GM19238 (cell line): ENCODE results near the gene PPP2R3C.
A peak's percentile ranks its signal among the peaks of the same experiment; 100 is the strongest.
"Not testable (repeated sequence)": the region's sequence is repeated elsewhere in the genome, so short reads cannot be mapped to it uniquely, and the experiment has no call there.

Experiments used
- DNase-seq: peaks from one replicate; pipeline ENCODE4 v3.0.0; 2011; ENCODE audit warnings: low spot score; ENCODE audit not compliant: insufficient read length

Gene PPP2R3C

DNA sequence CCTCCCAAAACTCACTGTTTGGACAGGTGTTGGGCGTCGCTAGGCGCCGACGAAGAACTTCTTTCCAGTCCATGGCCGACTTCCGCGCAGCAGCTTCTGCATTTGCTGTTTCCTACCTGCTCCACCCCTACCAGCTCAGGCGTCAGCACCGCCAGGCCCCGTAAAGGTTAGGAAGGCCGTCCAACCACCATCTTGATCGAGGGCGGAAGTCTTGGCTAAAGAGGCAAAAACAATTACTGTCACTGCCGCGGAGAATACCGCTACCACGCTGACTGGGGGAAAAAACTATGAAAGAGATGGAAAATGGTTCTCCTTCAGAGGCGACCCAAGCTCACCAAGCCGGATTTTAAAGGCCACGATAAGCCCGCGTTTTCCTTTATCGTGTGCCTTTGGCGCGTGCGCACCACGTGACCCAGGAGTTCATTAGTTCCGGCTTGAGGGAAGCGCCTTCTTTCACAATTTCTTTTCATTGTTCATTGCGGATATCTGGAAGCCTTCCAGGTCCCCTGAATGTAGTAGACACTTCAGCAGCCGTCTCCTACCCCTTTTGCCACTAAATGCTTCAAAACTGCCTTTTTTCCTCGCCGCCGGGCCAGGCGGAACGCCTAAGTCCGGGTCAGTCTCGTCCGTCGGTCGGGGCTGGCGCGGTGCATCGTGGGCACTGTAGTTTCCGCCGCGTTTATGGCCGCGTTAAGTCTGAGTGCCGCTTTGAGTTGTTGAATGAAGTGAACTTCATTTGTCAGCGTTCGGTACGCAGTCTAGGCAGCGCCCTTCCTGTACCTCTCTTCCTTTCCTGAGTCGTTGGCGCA lies at the start of gene PPP2R3C, which contains the start of gene PRORP:
PPP2R3C (minus strand) TSS at position 104 of the 809 bp plus-strand sequence; CDS start at position 73, 31 bp downstream.
PRORP (plus strand) TSS at position 666 of the 809 bp plus-strand sequence. CDS start 694 bp downstream, outside the sequence.
- peak; percentile 80 for DNase-seq

DNA sequence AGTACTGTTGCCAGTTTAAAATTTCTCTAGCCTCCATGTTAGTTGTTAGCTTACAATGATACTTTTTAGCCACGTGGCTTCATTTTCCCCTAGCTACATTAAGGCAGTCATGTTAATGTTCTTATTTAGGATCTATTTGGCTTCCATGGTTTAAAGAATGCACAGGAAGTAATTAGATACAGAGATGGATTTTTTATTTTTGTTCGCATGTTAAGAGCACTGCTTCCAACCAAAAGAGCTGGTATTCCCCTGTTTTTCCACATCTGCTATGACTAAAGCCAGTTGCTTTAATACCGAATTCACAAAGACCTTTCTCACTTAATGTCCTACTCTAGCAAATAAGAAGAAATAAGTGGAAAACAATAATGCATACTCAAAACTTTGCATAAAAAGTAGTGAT lies 45.7 kb upstream of the PPP2R3C start:
- DNase-seq = no peak

DNA sequence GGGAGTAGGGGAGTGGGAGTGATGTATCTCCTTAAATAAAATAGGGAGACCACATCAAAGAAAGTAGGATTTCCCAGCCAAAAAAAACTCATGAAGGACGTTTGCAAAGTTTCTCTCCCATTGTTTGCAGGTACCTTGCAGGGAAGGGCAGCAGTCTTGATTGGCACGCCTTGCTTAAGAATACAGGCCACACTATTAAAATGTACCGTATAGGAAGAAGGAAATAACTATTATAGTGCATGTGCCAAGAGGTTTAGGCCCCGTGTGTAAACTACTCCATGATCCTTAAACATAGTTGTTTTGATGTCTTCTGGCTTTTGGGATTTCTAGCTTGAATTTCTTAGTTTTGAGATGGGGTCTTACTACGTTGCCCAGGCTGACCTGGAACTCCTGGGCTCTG lies 43.1 kb upstream of the PPP2R3C start:
- DNase-seq = no peak

DNA sequence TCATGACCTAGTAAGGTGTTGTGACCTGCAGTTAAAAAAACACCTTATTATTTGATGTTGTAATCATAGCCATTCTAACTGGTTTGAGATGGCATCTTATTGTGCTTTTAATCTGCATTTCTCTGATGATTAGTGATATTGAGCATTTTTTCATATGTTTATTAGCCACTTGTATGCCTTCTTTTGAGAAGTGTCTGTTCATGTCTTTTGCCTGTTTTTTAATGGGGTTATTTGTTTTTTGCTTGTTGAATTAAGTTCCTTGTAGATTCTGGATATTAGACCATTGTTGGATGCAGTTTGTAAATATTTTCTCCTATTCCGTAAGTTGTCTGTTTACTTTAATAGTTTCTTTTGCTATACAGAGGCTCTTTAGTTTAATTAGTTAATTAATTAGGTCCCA lies 41.6 kb upstream of the PPP2R3C start:
- DNase-seq = no peak

DNA sequence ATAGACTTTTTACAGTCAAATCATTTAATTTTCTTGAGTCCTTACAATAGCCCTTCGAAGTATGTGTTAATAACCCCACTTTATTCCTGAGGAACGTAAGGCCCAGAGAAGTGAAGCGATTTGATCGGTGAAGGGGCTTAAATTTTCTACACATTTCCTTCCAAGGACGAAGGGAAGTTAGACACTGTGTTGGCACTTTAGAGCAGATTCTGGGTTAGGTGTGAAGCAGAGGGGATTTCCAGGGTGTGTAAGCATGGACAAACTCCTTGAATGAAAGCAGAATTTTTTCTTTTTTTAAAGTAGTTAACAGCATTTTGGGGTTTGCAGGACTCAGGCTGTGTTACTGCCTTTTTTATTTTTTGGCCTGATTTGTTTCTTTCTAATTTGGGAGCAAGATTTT lies 39.4 kb upstream of the PPP2R3C start:
- DNase-seq = no peak

DNA sequence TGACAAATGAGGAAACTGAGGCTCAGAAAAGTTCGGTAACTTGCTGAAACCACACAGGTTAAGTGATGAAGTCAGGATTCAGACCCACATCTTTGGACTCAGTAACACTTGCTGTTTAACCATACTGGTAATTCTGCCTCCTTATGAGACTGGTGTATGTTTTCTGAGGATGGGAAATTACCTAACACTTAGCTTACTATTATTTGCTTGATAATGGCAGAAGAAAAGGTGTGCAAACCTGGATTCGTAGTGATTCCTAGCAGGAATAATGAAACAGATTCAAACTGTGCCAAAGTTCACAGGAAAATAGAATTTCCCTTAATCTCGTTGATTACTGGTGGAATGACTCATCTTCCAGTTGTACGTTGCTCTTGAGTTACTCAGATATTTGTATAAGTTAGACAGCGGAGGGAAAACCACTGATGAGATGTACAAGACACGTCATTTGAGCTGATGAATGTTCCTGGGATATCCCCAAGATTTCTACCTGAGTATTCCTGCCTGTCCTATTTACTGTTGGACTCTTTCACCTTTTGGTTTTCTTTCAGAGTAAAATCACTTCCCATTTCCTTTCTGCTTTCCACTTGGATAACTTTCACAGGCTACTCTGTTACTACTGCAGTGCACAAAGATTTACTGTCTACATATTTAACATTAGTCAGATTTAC lies 38.1 kb upstream of the PPP2R3C start:
- DNase-seq = no peak

DNA sequence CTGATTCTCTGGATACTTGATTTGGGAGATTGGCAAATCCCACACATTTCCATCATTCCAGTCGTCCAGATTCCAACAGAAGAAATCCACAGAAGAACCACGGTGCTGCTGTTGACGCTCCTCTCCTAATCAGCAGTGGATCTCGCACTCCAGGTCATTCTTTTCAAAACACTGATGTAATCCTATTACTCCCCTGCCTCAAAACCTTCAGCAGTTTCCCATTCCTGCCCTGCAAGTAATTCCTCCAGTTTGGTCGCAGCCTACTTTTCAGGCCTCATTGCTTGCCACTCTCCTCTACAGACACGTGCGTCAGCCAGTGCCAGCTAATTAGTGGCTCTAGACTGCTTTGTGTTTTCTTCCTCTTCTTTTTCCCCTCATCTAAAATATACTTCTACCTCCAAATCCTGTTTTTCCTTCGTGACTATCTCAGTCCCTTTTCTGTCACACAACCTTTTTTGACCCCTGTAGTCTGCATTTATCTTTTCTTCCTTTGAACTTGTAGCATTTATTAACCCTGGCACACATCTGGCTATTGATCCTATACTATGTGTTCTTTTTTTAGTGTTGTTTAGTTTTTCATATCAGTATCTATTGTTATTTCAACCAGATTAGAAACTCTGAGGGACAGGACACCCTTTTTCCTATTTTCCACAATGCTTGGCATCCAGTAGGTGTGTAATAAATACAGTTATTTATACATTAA lies 37.3 kb upstream of the PPP2R3C start:
- DNase-seq = no peak

DNA sequence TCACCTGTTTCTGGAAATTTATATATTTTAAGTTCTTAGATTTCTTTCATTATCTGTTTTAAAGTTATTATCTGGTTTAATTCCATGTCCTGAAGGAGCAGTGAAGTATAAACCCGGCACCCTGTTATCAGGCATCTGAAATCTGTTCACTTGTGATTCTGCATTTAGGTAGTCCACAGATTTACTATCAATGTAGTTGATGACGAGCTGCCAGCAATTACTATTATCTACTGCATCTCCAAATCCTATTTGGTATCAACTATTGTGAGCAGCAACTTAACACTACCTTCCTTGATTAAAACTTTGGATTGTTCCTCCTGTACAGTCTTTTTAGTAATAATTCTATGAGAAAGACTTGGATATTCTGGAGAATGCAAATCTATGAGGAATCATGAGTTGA lies 36.7 kb upstream of the PPP2R3C start:
- DNase-seq = no peak

DNA sequence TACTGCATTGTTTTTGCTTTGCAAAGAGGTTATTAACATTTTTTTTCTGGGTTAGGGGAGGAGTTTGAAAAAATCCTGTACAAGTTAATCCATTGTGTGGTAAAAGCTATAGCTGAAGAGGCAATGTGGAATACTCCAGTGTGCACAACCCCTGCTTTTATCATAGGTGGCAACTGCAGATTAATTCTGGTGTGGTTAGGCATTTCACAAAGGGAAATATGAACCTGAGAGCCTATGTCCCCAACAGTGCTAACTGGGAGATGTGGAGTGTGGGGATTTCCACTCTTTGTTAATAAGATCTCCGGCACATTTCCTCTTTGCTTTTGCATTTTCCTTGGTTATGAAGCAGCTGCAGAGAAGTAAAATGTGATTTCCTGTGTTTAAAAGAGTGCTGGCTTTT lies 34.2 kb upstream of the PPP2R3C start:
- DNase-seq = no peak

DNA sequence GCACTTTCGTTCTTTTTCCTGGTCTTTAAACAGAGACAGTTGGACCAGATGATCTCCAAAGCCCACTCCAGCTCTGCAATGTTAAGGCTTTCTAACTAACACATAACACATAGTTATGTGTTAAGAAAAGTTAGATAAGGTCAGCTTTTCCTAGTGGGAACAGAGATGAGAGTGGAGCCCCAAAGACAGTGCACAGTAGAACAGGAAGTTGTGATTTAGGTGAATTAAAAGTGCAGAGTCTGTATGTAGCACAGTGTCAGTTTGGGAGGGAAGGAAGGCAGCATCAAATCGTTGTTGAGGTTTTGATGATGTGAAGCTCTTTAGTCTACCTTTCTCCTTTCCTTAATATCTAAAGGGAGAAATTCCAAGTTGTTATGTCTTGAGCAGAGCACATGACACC lies 32.2 kb upstream of the PPP2R3C start:
- DNase-seq = no peak

DNA sequence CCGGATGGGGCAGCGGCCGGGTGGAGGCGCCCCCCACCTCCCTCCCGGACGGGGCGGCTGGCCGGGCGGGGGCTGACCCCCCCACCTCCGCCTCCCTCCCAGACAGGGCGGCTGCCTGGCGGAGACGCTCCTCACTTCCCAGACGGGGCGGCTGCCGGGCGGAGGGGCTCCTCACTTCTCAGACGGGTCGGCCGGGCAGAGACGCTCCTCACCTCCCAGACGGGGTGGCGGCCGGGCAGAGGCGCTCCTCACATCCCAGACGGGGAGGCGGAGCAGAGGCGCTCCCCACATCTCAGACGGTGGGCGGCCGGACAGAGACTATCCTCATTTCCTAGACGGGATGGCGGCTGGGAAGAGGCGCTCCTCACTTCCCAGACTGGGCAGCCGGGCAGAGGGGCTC lies 30.7 kb upstream of the PPP2R3C start:
- DNase-seq = not testable (repeated sequence)

DNA sequence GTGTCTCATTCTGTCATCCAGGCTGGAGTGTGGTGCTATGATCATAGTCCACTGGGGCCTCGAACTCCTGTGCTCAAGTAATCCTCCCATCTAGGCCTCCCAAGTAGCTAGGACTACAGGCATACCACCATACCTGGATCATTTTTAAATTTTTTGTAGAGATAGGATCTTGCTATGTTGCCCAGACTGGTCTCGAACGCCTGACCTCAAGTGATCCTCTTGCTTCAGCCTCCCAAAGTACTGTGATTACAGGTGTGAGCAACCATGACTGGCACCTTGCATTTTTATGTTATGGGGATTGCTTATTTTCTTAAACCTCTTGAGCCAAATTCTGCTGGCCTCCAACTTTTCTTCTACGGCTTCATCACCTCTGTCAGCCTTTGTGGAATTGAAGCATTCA lies 27.4 kb upstream of the PPP2R3C start:
- no peak for DNase-seq

DNA sequence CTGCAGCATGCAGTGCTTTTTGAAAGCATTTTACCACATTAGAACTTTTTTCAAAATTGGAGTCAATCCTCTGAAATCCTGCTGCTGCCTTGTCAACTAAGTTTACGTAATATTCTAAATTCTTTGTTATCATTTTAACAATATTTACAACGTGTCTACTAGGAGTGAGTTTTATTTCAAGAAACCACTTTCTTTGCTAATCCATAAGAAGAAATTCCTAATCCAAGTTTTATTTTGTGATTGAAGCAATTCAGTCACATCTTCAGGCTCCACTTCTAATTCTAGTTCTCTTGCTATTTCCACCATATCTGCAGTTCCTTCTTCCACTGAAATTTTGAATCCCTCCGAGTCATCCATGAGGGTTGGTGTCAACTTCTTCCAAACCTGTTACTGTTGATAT lies 25.9 kb upstream of the PPP2R3C start:
- DNase-seq = no peak

DNA sequence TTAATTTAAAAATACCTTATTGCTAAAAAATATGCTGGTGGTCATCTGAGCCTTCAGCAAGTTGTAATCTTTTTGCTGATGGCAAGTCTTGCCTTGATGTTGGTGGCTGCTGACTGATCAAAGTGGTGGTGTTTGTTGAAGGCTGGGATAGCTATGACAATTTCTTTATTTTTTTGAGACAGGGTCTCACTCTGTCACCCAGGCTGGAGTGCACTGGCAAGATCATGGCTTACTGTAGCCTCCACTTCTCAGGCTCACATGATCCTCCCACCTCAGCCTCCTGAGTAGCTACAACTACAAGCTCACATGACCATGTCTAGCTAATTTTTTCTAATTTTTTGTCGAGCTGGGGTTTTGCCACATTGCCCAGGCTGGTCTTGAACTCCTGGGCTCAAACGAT lies 25.4 kb upstream of the PPP2R3C start:
- no peak for DNase-seq

DNA sequence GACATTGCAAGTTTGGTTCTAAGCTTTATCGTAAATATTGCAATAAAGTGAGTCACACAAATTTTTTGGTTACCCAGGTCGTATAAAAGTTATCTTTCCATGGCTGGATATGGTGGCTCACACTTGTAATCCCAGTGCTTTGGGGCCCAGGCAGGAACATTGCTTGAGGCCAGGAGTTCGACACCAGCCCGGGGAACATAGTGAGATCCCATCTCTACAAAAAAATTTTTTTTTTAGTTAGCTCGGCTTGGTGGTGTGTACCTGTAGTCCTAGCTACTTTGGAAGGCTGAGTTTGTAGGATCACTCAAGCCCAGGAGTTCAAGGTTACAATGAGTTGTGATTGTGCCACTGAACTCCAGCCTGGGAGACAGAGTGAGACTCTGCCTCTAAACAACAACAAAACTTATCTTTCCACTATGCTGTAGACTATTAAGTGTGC lies 24.9 kb upstream of the PPP2R3C start:
- no peak for DNase-seq

DNA sequence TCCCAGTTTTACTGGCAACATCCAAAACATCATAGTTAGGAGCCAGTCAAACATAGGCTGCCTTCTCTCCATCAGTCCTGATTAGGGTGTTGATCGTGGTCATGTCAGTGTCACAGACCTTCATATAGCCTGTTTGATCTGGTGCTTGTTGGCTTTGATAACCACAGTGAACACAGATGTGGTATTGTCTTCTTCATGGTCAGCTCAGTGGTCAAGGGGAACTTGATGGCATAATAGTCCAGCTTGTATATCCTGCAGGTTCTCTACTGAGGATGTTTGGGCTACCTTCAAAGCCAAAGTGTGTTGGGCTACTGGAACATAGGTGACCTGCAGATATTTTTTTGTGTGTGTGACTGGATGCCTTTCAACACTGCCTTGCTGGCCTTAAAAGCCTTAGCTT lies 22.2 kb upstream of the PPP2R3C start:
- DNase-seq = no peak

DNA sequence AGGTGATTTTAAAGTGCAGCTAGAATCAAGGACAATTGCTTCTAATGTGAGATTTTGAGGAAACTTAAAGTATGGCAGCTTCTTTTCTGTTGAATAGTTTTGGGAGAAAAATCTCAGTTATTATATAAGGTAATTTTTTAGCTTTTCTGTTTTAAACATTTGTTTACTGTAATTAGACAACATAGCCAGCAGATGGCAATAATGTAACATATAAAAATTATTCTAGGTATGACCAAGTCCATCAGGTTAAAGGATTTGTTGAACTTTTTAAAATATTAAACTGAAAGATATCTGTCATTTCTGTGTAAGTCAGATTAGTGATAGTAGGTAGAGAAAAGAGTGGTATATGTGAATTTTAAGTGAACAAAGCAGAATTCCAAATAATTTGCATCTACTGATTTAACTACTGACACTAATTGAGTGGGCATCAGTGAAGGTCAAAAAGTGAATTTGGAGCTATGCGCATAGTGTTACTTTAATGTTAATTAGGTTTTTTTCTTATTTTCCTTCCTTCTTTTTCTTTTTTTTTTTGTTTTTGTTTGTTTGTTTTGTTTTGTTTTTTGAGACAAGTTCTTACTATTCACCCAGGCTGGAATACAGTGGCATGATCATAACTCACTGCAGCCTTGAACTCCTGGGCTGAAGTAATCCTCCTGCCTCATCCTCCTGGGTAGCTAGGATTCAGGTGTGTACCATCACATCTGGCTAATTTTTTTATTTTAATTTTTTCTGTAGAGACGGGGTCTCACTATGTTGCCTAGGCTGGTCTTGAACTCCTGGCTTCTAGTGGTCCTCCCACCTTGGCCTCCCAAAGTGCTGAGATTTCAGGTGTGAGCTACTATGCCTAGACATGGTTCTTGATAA lies 19.2 kb upstream of the PPP2R3C start:
- DNase-seq = no peak

DNA sequence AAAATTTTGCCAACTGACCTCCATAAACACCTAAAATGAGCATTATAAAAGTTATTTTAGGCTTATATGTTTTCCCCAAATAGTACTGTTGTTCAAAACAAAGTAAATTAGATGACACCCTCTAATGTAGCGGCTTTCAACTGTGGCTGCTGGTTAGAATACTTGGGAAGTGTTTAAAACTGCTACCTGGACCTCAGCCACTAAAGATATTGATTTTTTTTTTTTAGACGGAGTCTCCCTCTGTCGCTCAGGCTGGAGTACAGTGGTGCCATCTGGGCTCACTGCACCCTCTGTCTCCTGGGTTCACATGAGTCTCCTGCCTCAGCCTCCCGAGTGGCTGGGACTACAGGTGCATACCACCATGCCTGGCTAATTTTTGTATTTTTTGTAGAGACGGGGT lies 16.8 kb upstream of the PPP2R3C start:
- no peak for DNase-seq

DNA sequence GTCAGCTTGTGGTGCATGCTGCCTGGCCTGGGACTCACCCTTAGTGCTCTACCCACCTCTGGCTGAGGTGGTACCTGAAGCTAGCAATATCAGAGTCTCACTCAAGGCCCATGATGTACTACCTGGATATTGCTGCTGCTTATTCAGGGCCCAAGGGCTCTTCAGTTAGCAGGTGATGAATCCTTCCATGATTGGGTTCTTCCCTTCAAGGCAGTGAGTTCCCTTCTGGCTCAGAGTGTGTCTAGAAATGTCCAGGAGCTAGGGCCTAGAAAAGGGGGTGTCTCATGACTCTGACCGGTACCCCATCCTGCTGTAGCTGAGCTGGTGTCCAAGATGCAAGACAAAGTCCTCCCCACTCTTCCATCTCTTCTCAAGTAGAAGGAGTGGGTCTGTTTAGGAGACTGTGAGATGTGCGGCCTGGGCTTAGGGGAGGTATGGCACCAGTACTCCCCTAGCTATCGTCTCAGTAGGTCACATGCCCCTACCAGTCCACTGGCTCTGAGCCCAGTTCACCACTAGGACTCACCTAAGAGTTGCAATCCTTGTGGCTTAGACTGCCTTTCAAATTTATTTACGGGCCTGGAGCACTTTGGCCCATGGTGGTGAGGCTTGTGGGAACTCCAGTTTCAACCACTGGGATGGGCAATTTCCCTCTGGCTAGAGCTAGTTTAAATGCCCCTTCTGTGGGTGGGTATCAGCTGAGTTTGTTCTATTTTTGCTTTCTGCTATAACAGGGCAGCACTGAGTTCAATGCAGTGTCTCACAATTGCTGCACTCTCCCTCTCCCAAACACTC lies 12.7 kb upstream of the PPP2R3C start:
- DNase-seq = no peak

DNA sequence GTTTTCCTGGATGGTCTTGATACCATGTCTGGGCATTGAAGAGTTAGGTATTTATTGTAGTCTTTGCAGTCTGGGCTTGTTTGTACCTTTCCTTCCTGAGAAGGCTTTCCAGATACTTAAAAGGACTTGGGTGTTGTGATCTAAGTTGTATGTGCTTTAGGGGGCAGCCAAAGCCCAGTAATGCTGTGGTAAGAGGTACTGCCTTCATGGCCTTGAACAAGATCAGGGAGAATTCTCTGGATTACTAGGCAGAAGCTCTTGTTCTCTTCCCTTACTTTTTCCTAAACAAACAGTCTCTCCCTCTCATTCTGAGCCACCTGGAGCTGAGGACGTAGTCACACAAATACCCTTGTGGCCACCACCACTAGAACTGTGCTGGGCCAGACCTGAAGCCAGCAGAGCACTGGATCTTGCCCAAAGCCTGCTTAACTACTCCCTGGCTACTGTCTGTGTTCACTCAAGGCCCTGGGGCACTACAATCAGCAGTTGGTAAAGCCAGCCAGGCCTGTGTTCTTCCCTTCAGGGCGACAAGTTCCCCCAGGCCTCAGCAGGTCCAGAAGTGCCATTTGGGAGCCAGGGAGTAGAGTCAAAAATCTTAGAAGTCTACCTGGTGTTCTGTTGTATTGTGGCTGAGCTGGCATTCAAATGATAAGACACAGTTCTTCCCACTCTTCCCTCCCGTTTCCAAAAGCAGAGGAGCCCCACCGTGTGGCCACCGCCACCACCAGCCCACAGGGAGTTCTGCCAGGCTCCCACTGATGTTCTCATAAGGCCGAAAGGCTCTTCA lies 11.9 kb upstream of the PPP2R3C start:
- DNase-seq = no peak
